RWPE2 (cell line): ENCODE measurements around the gene NEK1.
A peak's percentile ranks its signal among the peaks of the same experiment; 100 is the strongest.

Experiments
- ATAC-seq: fragments of 200-7000 bp; cut with Tn5 transposase; 3 replicates; pipeline ENCODE4 v1.9.1; 2021; ENCODE audit warnings: low read depth
- DNase-seq: peaks from one replicate; pipeline ENCODE4 v3.0.0-alpha.2; 2020; ENCODE audit warnings: low spot score
- H3K27ac ChIP-seq: fragments of 450-650 bp; 2 replicates; pipeline ENCODE4 v1.5.1; 2017; ENCODE audit warnings: mild to moderate bottlenecking; ENCODE audit not compliant: poor library complexity, severe bottlenecking
- H3K27me3 ChIP-seq: fragments of 250-450 bp; sonication (Bioruptor Pico); 2 replicates; pipeline ENCODE4 v1.5.1; 2021; ENCODE audit warnings: mild to moderate bottlenecking, moderate library complexity; ENCODE audit not compliant: insufficient read depth, poor library complexity, severe bottlenecking
- H3K36me3 ChIP-seq: fragments of 250-450 bp; sonication (Bioruptor Pico); 2 replicates; pipeline ENCODE4 v1.5.1; 2020; ENCODE audit warnings: low read depth, mild to moderate bottlenecking, moderate library complexity
- H3K4me1 ChIP-seq: fragments of 250-450 bp; sonication (Bioruptor Pico); 2 replicates; pipeline ENCODE4 v1.5.1; 2021; ENCODE audit warnings: mild to moderate bottlenecking, moderate library complexity; ENCODE audit not compliant: insufficient read depth, poor library complexity, severe bottlenecking
- H3K4me3 ChIP-seq: fragments of 250-450 bp; sonication (Bioruptor Pico); 2 replicates; pipeline ENCODE4 v1.5.1; 2021; ENCODE audit warnings: mild to moderate bottlenecking, moderate library complexity; ENCODE audit not compliant: severe bottlenecking
- H3K9me3 ChIP-seq: fragments of 250-450 bp; sonication (Bioruptor Pico); 2 replicates; pipeline ENCODE4 v1.5.1; 2021; ENCODE audit warnings: mild to moderate bottlenecking, moderate library complexity; ENCODE audit not compliant: severe bottlenecking
- CTCF ChIP-seq: fragments of 450-650 bp; IDR thresholded peaks from one replicate; pipeline ENCODE4 v1.5.1; 2017; ENCODE audit warnings: mild to moderate bottlenecking, moderate library complexity; ENCODE audit not compliant: poor library complexity, severe bottlenecking

NEK1 gene

GRCh38 chr4:169621731-169622492 is 9.5 kb upstream of the NEK1 start:
- DNase-seq (no peak), ATAC-seq (no peak)
- H3K4me3 ChIP-seq = peak overlapping the region; percentile 62
- no peaks in the 10 kb centered on the region for H3K9me3 ChIP-seq
- H3K27me3 ChIP-seq = no peaks in the 10 kb centered on the region
- H3K36me3 ChIP-seq = no peaks in the 10 kb centered on the region
- peak overlapping the region; percentile 66 for H3K27ac ChIP-seq
- H3K4me1 ChIP-seq = peaks cover 21% of the 10 kb centered on the region
- TF ChIP-seq CTCF = no peak

- H3K27ac ChIP-seq = peak overlapping the region; percentile 66
- H3K27me3 ChIP-seq = no peaks in the 10 kb centered on the region
- DNase-seq = no peak
- no peaks in the 10 kb centered on the region for H3K36me3 ChIP-seq
- 0 out of 3 replicates have a peak, but pooled peaks have one; percentile 12 for ATAC-seq
- no peak for TF ChIP-seq CTCF
- peak overlapping the region; percentile 62 for H3K4me3 ChIP-seq
- H3K4me1 ChIP-seq = peaks cover 21% of the 10 kb centered on the region
- H3K9me3 ChIP-seq = no peaks in the 10 kb centered on the region
Measured at GRCh38 chr4:169620880-169621248, 8.5 kb upstream of the NEK1 start.

GRCh38 chr4:169619958-169620879 is 7.8 kb upstream of the NEK1 start, which contains the start of gene CLCN3:
TSS of gene CLCN3 (plus strand) at chr4:169620578. CDS start at chr4:169635929, 15,351 bp downstream.
- Histone ChIP-seq H3K9me3 (no peaks in the 10 kb centered on the region), H3K4me3 (peak within 1 kb of the TSS; percentile 62), H3K27ac (peak within 1 kb of the TSS; percentile 66), H3K4me1 (peaks cover 21% of the 10 kb centered on the region), H3K27me3 (no peaks in the 10 kb centered on the region), H3K36me3 (no peaks in the 10 kb centered on the region)
- ATAC-seq (peak; percentile 94), DNase-seq (peak; percentile 96)
- no peak for TF ChIP-seq CTCF

GRCh38 chr4:169619518-169619957 is 7.2 kb upstream of the NEK1 start:
- no peaks in the 10 kb centered on the region for H3K27me3 ChIP-seq
- no peaks in the 10 kb centered on the region for H3K36me3 ChIP-seq
- H3K27ac ChIP-seq = peak overlapping the region; percentile 66
- H3K9me3 ChIP-seq = no peaks in the 10 kb centered on the region
- DNase-seq (no peak), ATAC-seq (peak; percentile 49)
- peak overlapping the region; percentile 62 for H3K4me3 ChIP-seq
- H3K4me1 ChIP-seq = peaks cover 21% of the 10 kb centered on the region
- TF ChIP-seq CTCF = peak; percentile 79
